ENCODE measurements around the gene LPP. TPM values are rescaled to one million over a fixed set of nuclear protein-coding genes. Genes with fewer than 3 reads are reported as not detected.

The LPP gene
- total and polyA plus RNA-seq, 2 of the 4 experiments (the other 2 are of a cell fraction), result 16.0 to 130 TPM

DNA sequence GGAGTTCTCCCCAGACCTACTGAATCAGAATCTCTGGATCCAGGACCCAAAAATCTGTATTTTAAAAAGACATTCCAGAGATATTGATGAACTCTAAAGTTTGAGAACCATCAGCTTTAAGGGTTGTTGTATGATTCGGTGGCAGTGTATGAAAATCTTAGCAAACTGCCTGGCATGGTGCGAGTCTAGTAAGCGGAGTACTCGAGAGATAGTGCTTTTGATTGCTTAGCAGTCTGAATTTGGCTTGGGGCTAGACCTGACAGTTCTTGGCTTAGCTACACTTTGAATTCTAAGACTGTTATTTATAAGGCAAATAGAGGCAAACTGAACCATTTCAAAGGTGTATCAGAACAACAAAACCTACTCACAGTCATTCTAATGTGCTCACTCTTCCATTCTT is 329.0 kb downstream of the LPP start:
- in situ Hi-C loops (cut with MboI; ENCODE audit: low sequenced_read_pairs), result no loop called here
- dilution Hi-C loops (cut with HindIII; ENCODE audit: low sequenced_read_pairs, unreplicated experiment), result no loop called here
- no peak overlapping the region for H2BK5ac ChIP-seq (ENCODE audit: low read depth, low read length, poor library complexity, severe bottlenecking)
- no peak overlapping the region for H3K4ac ChIP-seq (ENCODE audit: low read depth, low read length)
- ChIA-PET CTCF (interaction anchor here (1.1 kb wide), 2 partner anchors 9 to 147 kb away, joined by 3 read pairs; no protein-coding TSS in a partner anchor), POLR2A (ENCODE audit: unreplicated experiment) (no interaction called here)
- H2BK20ac ChIP-seq (ENCODE audit: low read depth, low read length), result no peak overlapping the region
- H3K36me3 ChIP-seq (ENCODE audit: control insufficient read depth, insufficient read depth, low read length), result peaks cover 9% of the 10 kb centered on the region
- no peak overlapping the region for H3K14ac ChIP-seq (replicated peaks; ENCODE audit: low read depth, low read length)
- no peaks in the 10 kb centered on the region for H3K27me3 ChIP-seq (ENCODE audit: control insufficient read depth, insufficient read depth, low read length)
- H3K4me3 ChIP-seq (ENCODE audit: insufficient read depth, low read depth, low read length), result no peak overlapping the region
- ATAC-seq (ENCODE audit: low read depth), result no peak
- H4K8ac ChIP-seq (ENCODE audit: low read depth in 2 of 2, low read length in 2 of 2), result no peak overlapping the region
- no peak overlapping the region for H2BK15ac ChIP-seq (ENCODE audit: low read depth, low read length)
- peaks cover 27 to 74% of the 10 kb centered on the region in 2 experiments for H3K79me1 ChIP-seq (ENCODE audit: low read depth in 1 of 2, low read length in 2 of 2)
- H3K4me2 ChIP-seq (ENCODE audit: low read depth, low read length), result no peak overlapping the region
- H3K9me1 ChIP-seq (ENCODE audit: insufficient read depth, low read length), result peaks cover 16% of the 10 kb centered on the region
- H4K5ac ChIP-seq (ENCODE audit: low read depth, low read length), result no peak overlapping the region
- BruUV-seq (replicated peaks), result no TSS peak
- DNase-seq, result no peak
- no peak overlapping the region for H3K9ac ChIP-seq (ENCODE audit: low read depth, low read length)
- no peak overlapping the region for H2AK9ac ChIP-seq (replicated peaks; ENCODE audit: low read depth, low read length, poor library complexity)
- H3K27ac ChIP-seq (ENCODE audit: insufficient read depth, low read length), result no peak overlapping the region
- peaks cover 9% of the 10 kb centered on the region for H3K4me1 ChIP-seq (ENCODE audit: control insufficient read depth, insufficient read depth, low read length)
- H3K23ac ChIP-seq (ENCODE audit: low read depth, low read length), result no peak overlapping the region
- H4K91ac ChIP-seq (ENCODE audit: insufficient read depth, low read depth, low read length), result no peak overlapping the region
- peaks cover 22% of the 10 kb centered on the region; the same call in 1 of the 2 replicates for H4K20me1 ChIP-seq (ENCODE audit: insufficient read depth, low read length)
- no peak overlapping the region for H3K56ac ChIP-seq (ENCODE audit: extremely low read depth, insufficient read depth, low read length)
- no peak overlapping the region for H2BK120ac ChIP-seq (ENCODE audit: low read depth, low read length)
- no peak overlapping the region for H2AFZ ChIP-seq (replicated peaks; ENCODE audit: low read length, poor library complexity)
- H3K18ac ChIP-seq (ENCODE audit: low read depth, low read length), result no peak overlapping the region
- H3K9me3 ChIP-seq (ENCODE audit: control insufficient read depth, insufficient read depth, low read length), result no peaks in the 10 kb centered on the region
- WGBS, 2 experiments (ENCODE audit: extremely low coverage in 2 of 2, insufficient read length in 1 of 2), result 67% methylated on average over 3 of the region's 4 CpGs; no CpG with 5 or more reads in 1 of the 2 experiments
- TF ChIP-seq CHD1 (IDR thresholded peaks at IDR 0.05; ENCODE audit: low read depth, low read length) (no peak), CEBPB (IDR thresholded peaks at IDR 0.05; ENCODE audit: low read depth, low read length) (no peak), MXI1 (IDR thresholded peaks at IDR 0.05; ENCODE audit: borderline replicate concordance, low read depth, low read length) (no peak), RFX5 (IDR thresholded peaks at IDR 0.05; ENCODE audit: low read depth, low read length) (no peak), NFE2L2 (IDR thresholded peaks at IDR 0.05; ENCODE audit: low read depth, low read length) (no peak), POLR2A (IDR thresholded peaks at IDR 0.05; ENCODE audit: low read depth, low read length) (no peak), RCOR1 (IDR thresholded peaks at IDR 0.05; ENCODE audit: insufficient replicate concordance, low read length) (no peak), SMC3 (IDR thresholded peaks at IDR 0.05; ENCODE audit: low read depth, low read length) (no peak), MAZ (IDR thresholded peaks at IDR 0.05; ENCODE audit: borderline replicate concordance, low read depth, low read length) (no peak), RAD21 (IDR thresholded peaks at IDR 0.05; ENCODE audit: low read length) (no peak), FOS (IDR thresholded peaks at IDR 0.05; ENCODE audit: low read depth, low read length) (no peak), BHLHE40 (IDR thresholded peaks at IDR 0.05; ENCODE audit: low read depth, low read length) (no peak), MAFK (IDR thresholded peaks at IDR 0.05; ENCODE audit: low read depth, low read length) (no peak)
- TF ChIP-seq, protein P1, sequence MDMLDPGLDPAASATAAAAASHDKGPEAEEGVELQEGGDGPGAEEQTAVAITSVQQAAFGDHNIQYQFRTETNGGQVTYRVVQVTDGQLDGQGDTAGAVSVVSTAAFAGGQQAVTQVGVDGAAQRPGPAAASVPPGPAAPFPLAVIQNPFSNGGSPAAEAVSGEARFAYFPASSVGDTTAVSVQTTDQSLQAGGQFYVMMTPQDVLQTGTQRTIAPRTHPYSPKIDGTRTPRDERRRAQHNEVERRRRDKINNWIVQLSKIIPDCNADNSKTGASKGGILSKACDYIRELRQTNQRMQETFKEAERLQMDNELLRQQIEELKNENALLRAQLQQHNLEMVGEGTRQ (IDR thresholded peaks at IDR 0.05; ENCODE audit: low read depth, low read length), result no peak
- TF ChIP-seq, protein P2, sequence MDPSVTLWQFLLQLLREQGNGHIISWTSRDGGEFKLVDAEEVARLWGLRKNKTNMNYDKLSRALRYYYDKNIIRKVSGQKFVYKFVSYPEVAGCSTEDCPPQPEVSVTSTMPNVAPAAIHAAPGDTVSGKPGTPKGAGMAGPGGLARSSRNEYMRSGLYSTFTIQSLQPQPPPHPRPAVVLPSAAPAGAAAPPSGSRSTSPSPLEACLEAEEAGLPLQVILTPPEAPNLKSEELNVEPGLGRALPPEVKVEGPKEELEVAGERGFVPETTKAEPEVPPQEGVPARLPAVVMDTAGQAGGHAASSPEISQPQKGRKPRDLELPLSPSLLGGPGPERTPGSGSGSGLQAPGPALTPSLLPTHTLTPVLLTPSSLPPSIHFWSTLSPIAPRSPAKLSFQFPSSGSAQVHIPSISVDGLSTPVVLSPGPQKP (IDR thresholded peaks at IDR 0.05; ENCODE audit: borderline replicate concordance, low read depth, low read length), result no peak
- TF ChIP-seq, protein P3, sequence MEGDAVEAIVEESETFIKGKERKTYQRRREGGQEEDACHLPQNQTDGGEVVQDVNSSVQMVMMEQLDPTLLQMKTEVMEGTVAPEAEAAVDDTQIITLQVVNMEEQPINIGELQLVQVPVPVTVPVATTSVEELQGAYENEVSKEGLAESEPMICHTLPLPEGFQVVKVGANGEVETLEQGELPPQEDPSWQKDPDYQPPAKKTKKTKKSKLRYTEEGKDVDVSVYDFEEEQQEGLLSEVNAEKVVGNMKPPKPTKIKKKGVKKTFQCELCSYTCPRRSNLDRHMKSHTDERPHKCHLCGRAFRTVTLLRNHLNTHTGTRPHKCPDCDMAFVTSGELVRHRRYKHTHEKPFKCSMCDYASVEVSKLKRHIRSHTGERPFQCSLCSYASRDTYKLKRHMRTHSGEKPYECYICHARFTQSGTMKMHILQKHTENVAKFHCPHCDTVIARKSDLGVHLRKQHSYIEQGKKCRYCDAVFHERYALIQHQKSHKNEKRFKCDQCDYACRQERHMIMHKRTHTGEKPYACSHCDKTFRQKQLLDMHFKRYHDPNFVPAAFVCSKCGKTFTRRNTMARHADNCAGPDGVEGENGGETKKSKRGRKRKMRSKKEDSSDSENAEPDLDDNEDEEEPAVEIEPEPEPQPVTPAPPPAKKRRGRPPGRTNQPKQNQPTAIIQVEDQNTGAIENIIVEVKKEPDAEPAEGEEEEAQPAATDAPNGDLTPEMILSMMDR (conservative IDR thresholded peaks at IDR 0.05; ENCODE audit: low read depth, low read length), result no peak
- no peak overlapping the region for H2AK5ac ChIP-seq (ENCODE audit: low read depth, low read length)
- intact Hi-C loops (cut with micrococcal nuclease), result no loop called here
